K562 (cell line): ENCODE data around the gene SEH1L. TPM values are rescaled to one million over a fixed set of nuclear protein-coding genes. Genes with fewer than 3 reads are reported as not detected.

ENCODE experiments used
- MAZ ChIP-seq, 2 experiments: fragments of 450-650 bp in 1 of 2; sonication (generic) in 1 of 2; formaldehyde crosslinking; IDR thresholded peaks in 1 of 2; conservative IDR thresholded peaks in 1 of 2; 2 replicates each; pipeline versions ENCODE4 v1.4.0 to v1.5.0; 2020; ENCODE audit warnings: mild to moderate bottlenecking in 1 of 2, missing genetic modification reagents in 1 of 2
- NCOR1 ChIP-seq: fragments of 450-650 bp; IDR thresholded peaks from 2 replicates; pipeline ENCODE4 v1.6.1; 2016; ENCODE audit warnings: mild to moderate bottlenecking, moderate library complexity
- SETDB1 ChIP-seq: IDR thresholded peaks from one replicate; pipeline ENCODE4 v1.6.1; 2012; ENCODE audit warnings: low read length, control low read depth, inconsistent platforms
- polyA plus RNA-seq, 8 experiments: library from polyadenylated mRNA; depleted of rRNA in 4 of 8; stranded (reverse) in 5 of 8; unstranded in 3 of 8; fragments of >200 nt; fragmentation: Nextera tagmentation in 2 of 8; fragmentation: Illumina TruSeq in 1 of 8; extraction: Ambion mirVana in 2 of 8; extraction: Trizol in 1 of 8; gene quantifications; 2 replicates each; pipeline versions ENCODE4 v1.2.1 to v1.2.3, GENCODE V29; 2011 to 2014; ENCODE audit warnings: inconsistent platforms in 1 of 8, missing spikeins in 1 of 8
- total RNA-seq, 7 experiments: library from RNA; depleted of rRNA in 6 of 7; stranded (reverse); fragments of >200 nt in 6 of 7; fragmentation: Illumina TruSeq in 2 of 7; extraction: Trizol in 2 of 7; gene quantifications; 2 replicates each; pipeline versions ENCODE4 v1.2.1 to v1.2.3, GENCODE V29; 2011 to 2021; ENCODE audit warnings: low replicate concordance in 1 of 7
- TF ChIP-seq, protein P1 (sequence below), 2 experiments: fragments of 200-800 bp in 1 of 2; sonication (Bioruptor generic) in 1 of 2; sonication (generic) in 1 of 2; formaldehyde crosslinking in 1 of 2; IDR thresholded peaks in 1 of 2; conservative IDR thresholded peaks in 1 of 2; 2 replicates each; pipeline versions ENCODE4 v1.5.0 to v1.6.1; 2016 to 2020; ENCODE audit warnings: missing compliant biosample characterization in 1 of 2, missing genetic modification characterization in 1 of 2, missing genetic modification reagents in 1 of 2
- TF ChIP-seq, protein P2 (sequence below), 2 experiments: fragments of 450-650 bp; IDR thresholded peaks; 2 replicates each; pipeline ENCODE4 v1.6.1; 2016
- TF ChIP-seq, protein P3 (sequence below): IDR thresholded peaks from 2 replicates; pipeline ENCODE4 v1.6.1; 2011; ENCODE audit warnings: borderline replicate concordance, low read depth, mild to moderate bottlenecking, moderate library complexity, low read length; ENCODE audit not compliant: insufficient read depth, poor library complexity, severe bottlenecking

SEH1L gene
- total and polyA plus RNA-seq, 9 of the 15 experiments (the other 6 are each of a cell fraction or from before 2014, with no cell fraction given), result 62.2 to 180 (median 108) TPM

DNA sequence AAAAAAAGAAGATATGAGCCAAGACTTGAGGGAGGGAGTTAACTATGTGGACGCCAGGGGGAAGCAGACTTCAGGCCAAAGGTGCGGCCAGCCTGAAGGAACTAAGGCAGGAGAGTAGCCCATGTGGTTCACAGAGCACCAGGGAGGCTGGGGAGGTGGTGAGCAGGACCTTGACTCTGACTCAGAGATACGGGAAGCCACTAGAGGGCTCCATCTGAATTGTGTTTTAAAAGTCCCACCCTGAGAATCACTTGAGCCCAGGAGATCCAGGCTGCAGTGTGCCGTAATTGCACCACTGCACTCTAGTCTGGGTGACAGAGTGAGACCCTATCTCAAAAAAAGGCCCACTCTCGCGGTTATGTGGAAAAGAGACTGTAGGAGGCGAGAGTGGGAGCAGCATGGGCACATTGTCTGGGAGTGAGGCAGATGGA is 55.7 kb downstream of the SEH1L start (continued):
- TF ChIP-seq, protein P1, sequence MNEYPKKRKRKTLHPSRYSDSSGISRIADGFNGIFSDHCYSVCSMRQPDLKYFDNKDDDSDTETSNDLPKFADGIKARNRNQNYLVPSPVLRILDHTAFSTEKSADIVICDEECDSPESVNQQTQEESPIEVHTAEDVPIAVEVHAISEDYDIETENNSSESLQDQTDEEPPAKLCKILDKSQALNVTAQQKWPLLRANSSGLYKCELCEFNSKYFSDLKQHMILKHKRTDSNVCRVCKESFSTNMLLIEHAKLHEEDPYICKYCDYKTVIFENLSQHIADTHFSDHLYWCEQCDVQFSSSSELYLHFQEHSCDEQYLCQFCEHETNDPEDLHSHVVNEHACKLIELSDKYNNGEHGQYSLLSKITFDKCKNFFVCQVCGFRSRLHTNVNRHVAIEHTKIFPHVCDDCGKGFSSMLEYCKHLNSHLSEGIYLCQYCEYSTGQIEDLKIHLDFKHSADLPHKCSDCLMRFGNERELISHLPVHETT (CRISPR knock-in tag; conservative IDR thresholded peaks at IDR 0.05 in 1 of 2, IDR thresholded peaks at IDR 0.05 in 1 of 2), result no peak
- TF ChIP-seq SETDB1 (no peak), MAZ (CRISPR knock-in tag; conservative IDR thresholded peaks at IDR 0.05 in 1 of 2, IDR thresholded peaks at IDR 0.05 in 1 of 2) (no peak), NCOR1 (no peak)
- TF ChIP-seq, protein P2, sequence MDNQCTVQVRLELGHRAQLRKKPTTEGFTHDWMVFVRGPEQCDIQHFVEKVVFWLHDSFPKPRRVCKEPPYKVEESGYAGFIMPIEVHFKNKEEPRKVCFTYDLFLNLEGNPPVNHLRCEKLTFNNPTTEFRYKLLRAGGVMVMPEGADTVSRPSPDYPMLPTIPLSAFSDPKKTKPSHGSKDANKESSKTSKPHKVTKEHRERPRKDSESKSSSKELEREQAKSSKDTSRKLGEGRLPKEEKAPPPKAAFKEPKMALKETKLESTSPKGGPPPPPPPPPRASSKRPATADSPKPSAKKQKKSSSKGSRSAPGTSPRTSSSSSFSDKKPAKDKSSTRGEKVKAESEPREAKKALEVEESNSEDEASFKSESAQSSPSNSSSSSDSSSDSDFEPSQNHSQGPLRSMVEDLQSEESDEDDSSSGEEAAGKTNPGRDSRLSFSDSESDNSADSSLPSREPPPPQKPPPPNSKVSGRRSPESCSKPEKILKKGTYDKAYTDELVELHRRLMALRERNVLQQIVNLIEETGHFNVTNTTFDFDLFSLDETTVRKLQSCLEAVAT (IDR thresholded peaks at IDR 0.05), result no peak
- TF ChIP-seq, protein P3, sequence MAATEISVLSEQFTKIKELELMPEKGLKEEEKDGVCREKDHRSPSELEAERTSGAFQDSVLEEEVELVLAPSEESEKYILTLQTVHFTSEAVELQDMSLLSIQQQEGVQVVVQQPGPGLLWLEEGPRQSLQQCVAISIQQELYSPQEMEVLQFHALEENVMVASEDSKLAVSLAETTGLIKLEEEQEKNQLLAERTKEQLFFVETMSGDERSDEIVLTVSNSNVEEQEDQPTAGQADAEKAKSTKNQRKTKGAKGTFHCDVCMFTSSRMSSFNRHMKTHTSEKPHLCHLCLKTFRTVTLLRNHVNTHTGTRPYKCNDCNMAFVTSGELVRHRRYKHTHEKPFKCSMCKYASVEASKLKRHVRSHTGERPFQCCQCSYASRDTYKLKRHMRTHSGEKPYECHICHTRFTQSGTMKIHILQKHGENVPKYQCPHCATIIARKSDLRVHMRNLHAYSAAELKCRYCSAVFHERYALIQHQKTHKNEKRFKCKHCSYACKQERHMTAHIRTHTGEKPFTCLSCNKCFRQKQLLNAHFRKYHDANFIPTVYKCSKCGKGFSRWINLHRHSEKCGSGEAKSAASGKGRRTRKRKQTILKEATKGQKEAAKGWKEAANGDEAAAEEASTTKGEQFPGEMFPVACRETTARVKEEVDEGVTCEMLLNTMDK, result peak; percentile 63
